ENCODE results near the gene FKBP6. TPM values are rescaled to one million over a fixed set of nuclear protein-coding genes. Genes with fewer than 3 reads are reported as not detected.

The FKBP6 gene, protein sequence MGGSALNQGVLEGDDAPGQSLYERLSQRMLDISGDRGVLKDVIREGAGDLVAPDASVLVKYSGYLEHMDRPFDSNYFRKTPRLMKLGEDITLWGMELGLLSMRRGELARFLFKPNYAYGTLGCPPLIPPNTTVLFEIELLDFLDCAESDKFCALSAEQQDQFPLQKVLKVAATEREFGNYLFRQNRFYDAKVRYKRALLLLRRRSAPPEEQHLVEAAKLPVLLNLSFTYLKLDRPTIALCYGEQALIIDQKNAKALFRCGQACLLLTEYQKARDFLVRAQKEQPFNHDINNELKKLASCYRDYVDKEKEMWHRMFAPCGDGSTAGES
- not detected in 5 replicates for total RNA-seq (2022; extraction: Qiagen RNA extraction; ENCODE audit: low read depth)

DNA sequence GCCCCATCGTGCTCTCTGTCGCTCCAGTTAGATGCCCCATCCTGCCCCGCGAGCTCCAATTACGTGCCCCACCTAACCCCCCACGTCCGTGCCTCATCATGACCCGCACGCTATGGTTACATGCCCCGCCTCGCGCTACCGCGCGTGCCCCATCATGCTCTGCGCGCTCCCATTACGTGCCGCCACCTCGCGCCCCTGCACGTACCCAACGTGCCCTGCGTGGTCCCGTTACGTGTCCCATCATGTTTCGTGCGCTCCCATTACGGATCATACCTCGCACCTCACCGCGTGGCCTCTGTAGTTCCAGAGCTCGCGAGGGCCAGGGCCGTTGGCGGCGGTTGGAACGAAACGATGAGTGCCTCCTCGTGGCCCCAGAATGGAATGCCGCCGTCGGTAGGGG lies at the start of gene FKBP6, which contains the start of gene TRIM50:
Gene FKBP6 (plus strand): TSS at position 240 of the 400 bp plus-strand sequence. CDS start 268 bp downstream, outside the sequence.
Gene TRIM50 (minus strand): TSS at position 161 of the 400 bp plus-strand sequence. CDS start 3,295 bp downstream, outside the sequence.

GRCh38 chr7:73308665-73309214 lies 19.2 kb upstream of the FKBP6 start, which contains the start of gene NSUN5:
Gene NSUN5, minus strand, starts transcription at chr7:73308826. Its CDS starts 36 bp downstream, at chr7:73308790.

Other genes with a start within 250 kb of the FKBP6 start
- gene SPDYE9, start 242.1 kb upstream of the FKBP6 start, total RNA-seq (2022; extraction: Qiagen RNA extraction; ENCODE audit: low read depth) = not detected in 5 replicates
- 53.5 to 65.1 TPM (median 64.3 TPM) in 5 replicates for gene NSUN5, start 19.3 kb upstream of the FKBP6 start, total RNA-seq (2022; extraction: Qiagen RNA extraction; ENCODE audit: low read depth)
- 0.08 TPM in 1 of 5 replicates, not detected in the others for gene TRIM50, start 79 bp upstream of the FKBP6 start, total RNA-seq (2022; extraction: Qiagen RNA extraction; ENCODE audit: low read depth)
- gene FZD9, start 105.6 kb downstream of the FKBP6 start, total RNA-seq (2022; extraction: Qiagen RNA extraction; ENCODE audit: low read depth) = 1.3 to 2.1 TPM (median 1.7 TPM) in 5 replicates
- gene BAZ1B, start 194.1 kb downstream of the FKBP6 start, total RNA-seq (2022; extraction: Qiagen RNA extraction; ENCODE audit: low read depth) = 47.9 to 58.9 TPM (median 56.2 TPM) in 5 replicates
- gene BCL7B, start 229.5 kb downstream of the FKBP6 start, total RNA-seq (2022; extraction: Qiagen RNA extraction; ENCODE audit: low read depth) = 60.4 to 75.8 TPM (median 68.4 TPM) in 5 replicates